Esophagus squamous epithelium (tissue), 4 donors: Measurements from ENCODE around the gene FAM111A.

Experiments used
- POLR2A ChIP-seq, 4 donors: fragments of 450-650 bp; IDR thresholded peaks; one replicate each; pipeline ENCODE4 v1.6.1; 2017; ENCODE audit warnings: antibody characterized with exemption in 4 of 4, mild to moderate bottlenecking in 4 of 4, moderate library complexity in 3 of 4
- TF ChIP-seq, protein P1 (sequence below), 6 experiments: fragments of 450-650 bp in 4 of 6; fragments of 200-600 bp in 2 of 6; sonication (generic) in 2 of 6; IDR thresholded peaks; one replicate each; pipeline ENCODE4 v1.5.1; 2016 to 2019; ENCODE audit warnings: antibody characterized with exemption in 6 of 6, mild to moderate bottlenecking in 4 of 6, moderate library complexity in 4 of 6

DNA sequence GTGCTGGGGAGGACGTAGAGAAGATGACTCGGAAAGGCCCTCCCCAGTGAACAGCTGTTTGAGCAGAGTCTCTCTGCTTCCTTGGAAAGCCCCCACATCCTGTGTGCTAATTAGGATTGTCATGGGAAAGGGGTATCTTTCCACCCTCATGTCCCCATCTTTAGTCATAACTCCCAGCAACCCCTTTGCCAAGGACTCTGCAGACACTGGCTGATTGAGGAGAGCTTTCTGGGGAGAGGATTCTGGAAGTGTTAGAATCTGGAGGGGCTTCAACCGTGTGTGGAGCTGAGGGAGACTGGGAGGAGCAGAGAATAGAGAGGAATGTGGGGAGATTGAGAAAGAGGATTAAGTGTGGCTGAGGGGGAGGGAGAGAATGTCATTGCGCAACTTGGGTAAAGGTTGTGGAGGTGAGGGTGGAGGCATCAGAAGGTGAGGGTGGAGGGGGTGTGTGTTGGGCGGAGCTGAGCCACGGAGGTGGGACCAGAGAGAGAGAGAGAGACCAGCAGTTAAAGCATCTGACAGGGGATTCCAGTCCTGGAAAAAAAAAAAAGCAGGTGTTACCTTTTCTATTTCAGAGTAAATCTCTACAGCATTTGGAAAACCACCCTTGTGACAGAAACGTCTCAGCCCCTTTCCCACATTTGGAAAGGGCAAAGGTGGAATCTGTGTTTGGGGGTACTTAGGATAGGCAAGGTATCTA is 31.5 kb downstream of the FAM111A start:
- peak in 2 of 4 donors; percentile 27 to 29 for TF ChIP-seq POLR2A (IDR thresholded peaks at IDR 0.05)
- TF ChIP-seq, protein P1, sequence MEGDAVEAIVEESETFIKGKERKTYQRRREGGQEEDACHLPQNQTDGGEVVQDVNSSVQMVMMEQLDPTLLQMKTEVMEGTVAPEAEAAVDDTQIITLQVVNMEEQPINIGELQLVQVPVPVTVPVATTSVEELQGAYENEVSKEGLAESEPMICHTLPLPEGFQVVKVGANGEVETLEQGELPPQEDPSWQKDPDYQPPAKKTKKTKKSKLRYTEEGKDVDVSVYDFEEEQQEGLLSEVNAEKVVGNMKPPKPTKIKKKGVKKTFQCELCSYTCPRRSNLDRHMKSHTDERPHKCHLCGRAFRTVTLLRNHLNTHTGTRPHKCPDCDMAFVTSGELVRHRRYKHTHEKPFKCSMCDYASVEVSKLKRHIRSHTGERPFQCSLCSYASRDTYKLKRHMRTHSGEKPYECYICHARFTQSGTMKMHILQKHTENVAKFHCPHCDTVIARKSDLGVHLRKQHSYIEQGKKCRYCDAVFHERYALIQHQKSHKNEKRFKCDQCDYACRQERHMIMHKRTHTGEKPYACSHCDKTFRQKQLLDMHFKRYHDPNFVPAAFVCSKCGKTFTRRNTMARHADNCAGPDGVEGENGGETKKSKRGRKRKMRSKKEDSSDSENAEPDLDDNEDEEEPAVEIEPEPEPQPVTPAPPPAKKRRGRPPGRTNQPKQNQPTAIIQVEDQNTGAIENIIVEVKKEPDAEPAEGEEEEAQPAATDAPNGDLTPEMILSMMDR (IDR thresholded peaks at IDR 0.05) = no peak
